Measurements from ENCODE around the gene MIS18A.

MIS18A gene

GRCh38 chr21:32249511-32250280 lies 29.2 kb downstream of the MIS18A start:
- no peak for DNase-seq

GRCh38 chr21:32248571-32249461 lies 30.0 kb downstream of the MIS18A start:
- no peak for DNase-seq

GRCh38 chr21:32246571-32247140 lies 32.2 kb downstream of the MIS18A start:
- DNase-seq = no peak

GRCh38 chr21:32245971-32246370 lies 32.9 kb downstream of the MIS18A start:
- no peak for DNase-seq

- no peak for DNase-seq
Observed at GRCh38 chr21:32240851-32241687, 37.8 kb downstream of the MIS18A start.

GRCh38 chr21:32239551-32239950 lies 39.3 kb downstream of the MIS18A start:
- DNase-seq = no peak

- DNase-seq = no peak
Observed at GRCh38 chr21:32238063-32238462, 40.8 kb downstream of the MIS18A start.

- DNase-seq = no peak
Observed at GRCh38 chr21:32237021-32237420, 41.8 kb downstream of the MIS18A start.

GRCh38 chr21:32233722-32234301 lies 45.0 kb downstream of the MIS18A start:
- DNase-seq = no peak

GRCh38 chr21:32233055-32233546 lies 45.7 kb downstream of the MIS18A start:
- DNase-seq = no peak

- no peak for DNase-seq
Observed at GRCh38 chr21:32226444-32226843, 52.4 kb downstream of the MIS18A start.

All from HCEC 1CT (cell line).